Uterus (tissue), 2 donors: Measurements from ENCODE around the gene RGS2.

Source experiments
- CTCF ChIP-seq, 4 experiments: fragments of 200-600 bp in 2 of 4; fragments of 450-650 bp in 2 of 4; sonication (generic) in 2 of 4; IDR thresholded peaks; one replicate each; pipeline ENCODE4 v1.5.1; 2016 to 2019; ENCODE audit warnings: antibody characterized with exemption in 4 of 4, mild to moderate bottlenecking in 2 of 4, moderate library complexity in 1 of 4
- POLR2A ChIP-seq, 2 donors: fragments of 450-650 bp; IDR thresholded peaks; one replicate each; pipeline ENCODE4 v1.6.1; 2016; ENCODE audit warnings: antibody characterized with exemption in 2 of 2, mild to moderate bottlenecking in 1 of 2, moderate library complexity in 1 of 2

- TF ChIP-seq CTCF (IDR thresholded peaks at IDR 0.05), result no peak
- TF ChIP-seq POLR2A (IDR thresholded peaks at IDR 0.05), result no peak
Measured at GRCh38 chr1:192776998-192777397, 31.8 kb upstream of the RGS2 start.
